HG03442 (cell line): ENCODE data around the gene ADAMTSL1.
"Not testable (repeated sequence)": the region's sequence is repeated elsewhere in the genome, so short reads cannot be mapped to it uniquely, and the experiment has no call there.

Source experiments
- ATAC-seq: cut with Tn5 transposase; IDR thresholded peaks from one replicate; pipeline ENCODE4 v1.9.1; 2021; ENCODE audit warnings: mild to moderate bottlenecking, moderate library complexity; ENCODE audit not compliant: unreplicated experiment

The ADAMTSL1 gene

DNA sequence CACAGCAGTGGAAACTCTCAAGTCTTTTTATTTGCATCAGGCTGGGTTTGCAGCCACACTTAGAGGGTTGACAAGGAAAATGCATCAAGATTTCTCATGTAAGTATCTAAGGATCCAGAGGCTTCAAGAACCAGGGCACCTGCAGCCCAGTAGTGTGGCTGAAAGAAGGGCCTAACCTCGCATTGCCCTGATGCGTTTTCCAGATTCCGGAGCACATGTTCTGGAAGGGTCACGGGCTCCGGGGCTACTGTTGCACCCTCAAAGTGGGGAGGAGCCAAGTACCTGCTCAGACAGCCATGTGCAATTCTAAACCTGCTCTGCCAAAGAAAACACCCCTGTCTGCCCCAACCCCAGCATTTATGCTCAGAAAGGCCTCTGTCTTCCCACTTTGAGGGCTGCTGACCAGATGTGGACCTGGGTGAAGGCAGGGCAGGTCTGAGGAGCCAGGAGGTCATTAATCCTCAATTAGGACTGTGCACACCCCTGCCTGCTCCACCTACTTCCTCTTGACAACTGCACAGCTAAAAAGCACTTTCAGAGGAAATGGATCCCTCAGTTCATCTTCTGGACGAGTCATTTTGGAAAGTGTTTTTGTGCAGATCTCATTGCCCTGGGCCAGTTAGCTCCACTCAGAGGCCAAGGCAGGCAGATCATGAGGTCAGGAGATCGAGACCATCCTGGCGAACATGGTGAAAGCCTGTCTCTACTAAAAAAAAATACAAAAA, 448.4 kb downstream of the ADAMTSL1 start:
- ATAC-seq: no peak

DNA sequence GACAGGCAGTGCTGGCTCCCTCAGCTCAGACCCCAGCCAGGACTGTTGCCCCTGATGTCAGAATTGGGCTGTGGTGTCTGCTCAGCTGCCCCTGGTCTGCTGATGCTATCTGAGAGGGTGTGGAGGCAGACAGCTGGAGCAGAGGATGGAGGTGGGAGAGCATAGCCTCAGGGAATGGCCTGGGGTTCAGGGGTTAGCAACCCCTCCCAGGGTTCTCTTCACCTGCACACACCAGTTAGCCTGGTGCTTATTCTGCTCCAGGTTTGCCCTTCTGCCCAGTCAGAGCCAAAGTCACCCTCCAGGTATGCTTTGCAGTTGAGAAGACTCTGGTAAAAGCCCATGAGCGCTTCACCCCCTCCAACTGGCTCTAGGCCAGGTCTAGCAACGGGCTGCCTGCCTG, 449.2 kb downstream of the ADAMTSL1 start:
- ATAC-seq: no peak

GRCh38 chr9:18923671-18924430, 449.9 kb downstream of the ADAMTSL1 start:
- no peak for ATAC-seq

DNA sequence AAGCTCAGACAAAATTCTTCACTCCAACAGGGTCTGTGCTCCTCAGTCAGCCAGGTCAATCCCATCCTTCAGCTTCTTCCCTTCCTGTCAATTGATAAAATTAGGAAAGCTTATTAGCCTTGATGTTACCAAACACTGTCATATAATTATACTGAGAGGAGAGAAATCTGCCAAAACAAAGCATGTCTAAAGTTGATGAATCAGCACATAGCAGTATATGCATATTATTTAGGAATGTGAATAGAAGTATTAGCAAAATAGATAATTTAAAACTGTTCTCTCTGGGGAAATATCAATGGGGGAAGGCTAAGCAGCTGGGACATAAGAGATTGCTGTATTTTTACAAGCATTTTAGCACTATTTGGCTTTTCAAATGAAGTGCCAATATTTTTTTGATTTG, 451.9 kb downstream of the ADAMTSL1 start:
- no peak for ATAC-seq

GRCh38 chr9:18926513-18926912, 452.6 kb downstream of the ADAMTSL1 start:
- no peak for ATAC-seq

DNA sequence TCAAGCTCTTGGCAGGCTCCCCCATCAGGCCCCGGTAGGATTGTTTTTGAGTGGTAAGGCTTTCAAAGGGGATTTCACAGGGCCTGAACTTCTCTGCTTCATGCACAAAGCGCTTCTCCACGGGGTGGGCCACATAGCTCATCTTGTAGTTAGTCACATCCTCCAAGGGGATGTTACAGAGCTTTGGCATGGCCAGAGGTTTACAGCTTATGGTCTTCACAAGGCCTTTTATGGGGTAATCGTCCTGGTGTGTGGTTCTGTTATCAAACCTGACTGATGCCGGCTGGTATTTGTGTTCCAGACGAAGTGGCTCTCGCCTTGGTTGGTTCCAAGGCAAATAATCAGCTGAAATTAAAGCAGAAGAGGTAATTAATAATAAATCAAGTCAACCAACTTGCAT, 454.8 kb downstream of the ADAMTSL1 start:
- ATAC-seq: no peak

DNA sequence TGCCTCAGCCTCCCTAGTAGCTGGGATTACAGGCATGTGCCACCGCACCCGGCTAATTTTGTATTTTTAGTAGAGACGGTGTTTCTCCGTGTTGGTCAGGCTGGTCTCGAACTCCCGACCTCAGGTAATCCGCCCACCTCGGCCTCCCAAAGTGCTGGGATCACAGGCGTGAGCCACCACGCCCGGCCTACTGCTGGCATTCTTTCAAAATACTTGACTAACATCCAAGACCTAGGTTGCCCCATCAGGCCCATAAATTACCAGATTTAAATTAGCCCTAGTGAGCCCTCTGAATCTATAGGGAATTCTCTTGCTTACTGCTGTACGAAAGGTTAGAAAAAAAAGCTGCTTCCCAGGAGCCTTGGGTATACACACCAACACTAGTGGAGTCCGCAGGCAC, 456.7 kb downstream of the ADAMTSL1 start:
- ATAC-seq: not testable (repeated sequence)

DNA sequence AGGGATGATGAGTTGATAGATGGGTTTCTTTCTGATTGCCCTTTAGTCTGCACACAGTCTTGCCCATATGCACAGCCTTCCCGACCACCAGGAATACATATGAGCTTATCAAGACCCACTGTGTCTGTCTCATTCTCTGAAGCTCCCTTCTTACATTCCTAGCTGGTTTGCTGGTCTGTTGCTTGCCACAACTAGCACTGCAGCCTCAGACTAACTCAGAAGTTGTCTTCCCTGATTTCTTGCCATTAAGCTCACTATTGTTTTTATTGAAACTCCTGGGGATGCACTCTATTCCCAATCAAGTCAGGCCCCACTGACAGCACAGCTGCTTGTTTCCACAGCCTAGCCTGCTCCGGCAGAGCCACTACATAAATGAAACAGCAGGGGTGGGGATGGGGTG, 461.6 kb downstream of the ADAMTSL1 start:
- no peak for ATAC-seq

GRCh38 chr9:18936094-18936871, 462.3 kb downstream of the ADAMTSL1 start:
- ATAC-seq: no peak

DNA sequence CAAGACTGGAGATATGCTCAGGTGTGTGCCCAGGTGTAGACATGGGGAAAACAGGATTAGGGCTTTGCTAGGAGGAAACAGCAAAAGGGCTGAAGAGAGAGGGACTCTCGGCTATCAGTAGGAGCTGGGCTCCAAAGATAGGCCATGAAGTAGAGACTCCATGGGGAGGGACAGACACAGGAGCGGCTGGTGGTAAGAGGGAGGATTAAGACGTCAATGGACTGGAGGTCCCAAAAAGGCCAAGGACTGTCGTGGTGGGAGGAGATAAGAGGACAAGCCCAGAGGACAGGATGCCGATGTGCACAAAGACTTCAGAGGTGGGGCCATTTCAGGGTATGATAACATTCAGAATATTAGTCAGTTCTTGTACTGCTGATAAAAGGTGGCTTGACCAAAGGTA, 466.0 kb downstream of the ADAMTSL1 start:
- ATAC-seq: no peak

DNA sequence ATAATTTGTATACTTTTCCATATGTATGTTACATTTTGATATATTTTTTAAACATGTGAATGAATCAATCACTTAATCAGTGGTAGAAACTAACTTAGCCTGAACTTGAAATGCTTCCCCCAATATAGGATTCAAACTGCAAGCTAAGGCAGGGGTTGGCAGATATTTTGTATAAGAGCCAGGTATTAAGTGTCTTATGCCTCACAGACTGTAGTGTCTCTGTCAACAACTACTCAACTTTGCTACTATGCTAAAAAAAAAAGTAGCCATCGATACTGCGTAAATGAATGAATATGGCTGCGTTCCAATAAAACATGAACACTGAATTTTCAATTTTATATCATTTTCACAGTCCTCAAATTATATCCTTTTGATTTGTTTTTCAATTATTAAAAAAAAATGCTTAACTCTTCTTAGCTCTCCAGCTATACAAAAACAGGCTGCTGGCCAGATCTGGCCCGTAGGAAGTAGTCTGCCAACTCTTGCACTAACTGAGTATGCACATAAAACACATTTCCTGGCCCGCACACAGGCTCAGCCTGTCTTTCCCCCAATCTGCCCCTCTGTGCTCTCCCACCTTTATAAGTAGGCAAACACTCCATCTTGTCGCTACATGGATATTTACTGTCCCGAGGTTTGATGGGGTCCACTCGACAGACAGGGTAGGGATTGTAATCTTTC, 467.2 kb downstream of the ADAMTSL1 start:
- no peak for ATAC-seq

DNA sequence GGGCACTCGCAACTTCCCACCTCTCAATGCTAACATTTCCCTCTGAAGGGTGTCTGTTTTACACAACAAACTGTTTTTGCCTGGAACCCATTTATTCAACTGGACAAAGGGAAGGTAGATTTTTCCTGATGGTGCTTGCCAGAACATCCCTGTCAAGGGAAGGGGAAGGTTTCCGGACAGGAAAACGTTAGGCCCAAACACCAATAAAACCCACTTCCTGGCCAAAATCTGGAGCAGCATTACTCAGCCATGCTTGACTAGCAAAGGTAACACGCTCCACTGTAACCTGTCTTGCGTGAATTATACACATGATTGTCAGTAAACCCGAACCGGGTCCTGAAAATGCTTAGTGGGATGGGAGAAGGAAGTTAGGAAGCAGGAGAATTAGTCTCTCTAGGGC, 468.8 kb downstream of the ADAMTSL1 start:
- no peak for ATAC-seq

GRCh38 chr9:18947892-18948339, 474.0 kb downstream of the ADAMTSL1 start:
- ATAC-seq: no peak

DNA sequence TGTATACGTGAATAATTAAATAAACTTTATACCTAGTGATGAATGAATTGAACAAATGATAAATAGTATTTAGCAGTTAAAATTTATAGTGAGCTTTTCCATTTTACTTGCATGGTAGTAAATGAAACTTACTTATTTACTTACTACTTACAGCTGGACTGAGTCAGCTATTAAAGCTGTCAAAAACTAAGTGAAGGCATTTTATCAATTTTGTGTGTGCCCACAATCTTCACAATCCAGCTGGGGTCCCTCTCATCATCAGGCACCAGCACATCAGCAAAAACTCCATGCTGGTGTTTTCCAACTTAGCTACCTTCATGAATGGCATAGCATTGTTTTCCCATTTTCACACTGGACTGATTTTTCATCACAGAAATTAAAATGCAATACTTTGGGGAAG, 478.0 kb downstream of the ADAMTSL1 start:
- ATAC-seq: no peak

- ATAC-seq: no peak
Measured at GRCh38 chr9:18955626-18956025, 481.7 kb downstream of the ADAMTSL1 start.
